Measurements from ENCODE around the gene SFRP2. TPM values are rescaled to one million over a fixed set of nuclear protein-coding genes. Genes with fewer than 3 reads are reported as not detected.

The SFRP2 gene
- total RNA-seq, 1 donor from 2014 or later, result 49.8 TPM

DNA sequence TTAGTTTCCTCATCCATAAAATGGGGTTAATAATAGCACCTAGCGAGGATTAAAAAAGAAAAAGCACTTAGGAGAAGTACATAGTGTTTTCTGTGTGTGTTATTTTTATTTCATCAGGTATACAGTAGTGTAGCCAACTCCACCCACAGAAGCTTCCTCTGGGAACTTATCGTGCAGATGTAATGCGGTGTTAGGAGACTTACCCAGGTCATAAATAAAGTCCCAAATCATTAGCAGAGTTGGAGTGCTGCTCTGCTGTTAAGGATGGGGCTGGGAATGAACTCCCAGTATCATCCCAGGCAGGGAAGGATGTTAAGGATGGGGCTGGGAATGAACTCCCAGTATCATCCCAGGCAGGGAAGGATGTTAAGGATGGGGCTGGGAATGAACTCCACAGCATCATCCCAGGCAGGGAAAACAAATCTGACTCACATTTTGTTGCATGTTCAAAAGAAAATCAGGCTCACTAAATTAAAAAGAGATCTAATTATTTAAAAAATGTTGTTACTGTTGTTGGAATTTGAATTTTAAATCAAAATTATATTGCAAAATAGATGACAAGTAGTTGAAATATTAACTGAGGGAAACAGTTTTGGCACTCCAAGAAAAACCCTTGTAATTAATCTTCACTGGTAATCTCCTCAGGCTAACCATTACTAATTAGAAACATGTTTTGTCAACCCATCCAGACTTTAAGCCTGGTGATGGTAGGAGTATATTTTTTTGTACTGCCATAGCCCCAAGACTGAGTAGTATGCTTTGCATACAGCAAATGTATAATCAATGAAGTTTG, 10.2 kb upstream of the SFRP2 start:
- no peaks in the 10 kb centered on the region for H3K9me3 ChIP-seq
- no peaks in the 10 kb centered on the region for H3K4me1 ChIP-seq
- H3K4me3 ChIP-seq, result no peak overlapping the region
- H3K36me3 ChIP-seq, result no peaks in the 10 kb centered on the region
- H3K27ac ChIP-seq, result no peak overlapping the region
- H3K27me3 ChIP-seq, result no peaks in the 10 kb centered on the region
- no peak for DNase-seq (ENCODE audit: extremely low spot score in 2 of 2)
- TF ChIP-seq POLR2A (IDR thresholded peaks at IDR 0.05) (no peak), POLR2AphosphoS5 (IDR thresholded peaks at IDR 0.05; ENCODE audit: insufficient read depth in 1 of 2, low read depth in 1 of 2) (no peak)
- TF ChIP-seq, protein P1, sequence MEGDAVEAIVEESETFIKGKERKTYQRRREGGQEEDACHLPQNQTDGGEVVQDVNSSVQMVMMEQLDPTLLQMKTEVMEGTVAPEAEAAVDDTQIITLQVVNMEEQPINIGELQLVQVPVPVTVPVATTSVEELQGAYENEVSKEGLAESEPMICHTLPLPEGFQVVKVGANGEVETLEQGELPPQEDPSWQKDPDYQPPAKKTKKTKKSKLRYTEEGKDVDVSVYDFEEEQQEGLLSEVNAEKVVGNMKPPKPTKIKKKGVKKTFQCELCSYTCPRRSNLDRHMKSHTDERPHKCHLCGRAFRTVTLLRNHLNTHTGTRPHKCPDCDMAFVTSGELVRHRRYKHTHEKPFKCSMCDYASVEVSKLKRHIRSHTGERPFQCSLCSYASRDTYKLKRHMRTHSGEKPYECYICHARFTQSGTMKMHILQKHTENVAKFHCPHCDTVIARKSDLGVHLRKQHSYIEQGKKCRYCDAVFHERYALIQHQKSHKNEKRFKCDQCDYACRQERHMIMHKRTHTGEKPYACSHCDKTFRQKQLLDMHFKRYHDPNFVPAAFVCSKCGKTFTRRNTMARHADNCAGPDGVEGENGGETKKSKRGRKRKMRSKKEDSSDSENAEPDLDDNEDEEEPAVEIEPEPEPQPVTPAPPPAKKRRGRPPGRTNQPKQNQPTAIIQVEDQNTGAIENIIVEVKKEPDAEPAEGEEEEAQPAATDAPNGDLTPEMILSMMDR (IDR thresholded peaks at IDR 0.05), result no peak
- intact Hi-C loops (cut with DNase I), result no loop called here

DNA sequence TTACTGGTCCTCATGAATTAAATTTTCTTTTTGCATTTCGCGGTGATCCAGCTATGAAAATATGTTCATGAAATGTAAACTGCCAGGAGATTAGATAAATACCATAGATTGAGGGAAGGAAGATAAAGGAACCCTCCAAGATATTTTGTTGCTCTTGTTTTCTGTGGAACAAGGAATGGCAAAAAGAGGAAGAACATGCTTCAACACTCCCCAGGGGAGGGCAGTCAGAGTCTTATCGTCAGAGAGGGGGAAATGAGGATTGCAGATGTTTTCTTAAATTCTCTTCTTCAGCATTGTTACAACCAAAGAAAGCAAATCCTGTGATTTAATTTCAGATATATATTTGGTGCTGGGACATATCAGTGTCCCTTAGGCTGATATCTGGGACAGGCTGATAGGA, 9.5 kb upstream of the SFRP2 start:
- no peaks in the 10 kb centered on the region for H3K27me3 ChIP-seq
- no peak overlapping the region for H3K4me3 ChIP-seq
- H3K36me3 ChIP-seq, result no peaks in the 10 kb centered on the region
- no peaks in the 10 kb centered on the region for H3K9me3 ChIP-seq
- no peak overlapping the region for H3K27ac ChIP-seq
- intact Hi-C loops (cut with DNase I), result no loop called here
- TF ChIP-seq POLR2A (IDR thresholded peaks at IDR 0.05), result no peak
- TF ChIP-seq POLR2AphosphoS5 (IDR thresholded peaks at IDR 0.05; ENCODE audit: insufficient read depth in 1 of 2, low read depth in 1 of 2), result no peak
- TF ChIP-seq, protein P1 (IDR thresholded peaks at IDR 0.05), result no peak
- H3K4me1 ChIP-seq, result no peaks in the 10 kb centered on the region
- DNase-seq (ENCODE audit: extremely low spot score in 2 of 2), result no peak

DNA sequence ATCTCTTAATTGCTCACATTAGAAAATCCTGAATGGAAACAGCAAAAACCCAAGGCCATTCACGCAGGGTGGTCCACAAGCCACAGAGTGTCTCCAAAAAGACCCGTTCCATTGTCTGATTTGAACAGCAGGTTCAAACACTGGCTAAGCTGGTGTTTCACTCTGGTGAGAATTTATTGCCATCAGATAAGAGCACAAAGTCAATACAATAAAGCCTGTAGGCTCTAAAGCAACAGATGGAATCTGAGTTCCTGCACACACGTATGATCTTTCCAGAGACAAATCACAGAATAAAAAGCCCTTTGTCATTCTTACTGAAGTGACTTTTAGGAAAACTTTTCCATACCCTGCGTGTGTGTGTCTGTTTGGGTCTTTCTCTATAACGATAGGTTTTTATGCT, 5.1 kb upstream of the SFRP2 start:
- peaks cover 8% of the 10 kb centered on the region for H3K27me3 ChIP-seq
- TF ChIP-seq, protein P1 (IDR thresholded peaks at IDR 0.05), result no peak
- no peak for TF ChIP-seq POLR2A (IDR thresholded peaks at IDR 0.05)
- TF ChIP-seq POLR2AphosphoS5 (IDR thresholded peaks at IDR 0.05; ENCODE audit: insufficient read depth in 1 of 2, low read depth in 1 of 2), result no peak
- intact Hi-C loops (cut with DNase I), result no loop called here

DNA sequence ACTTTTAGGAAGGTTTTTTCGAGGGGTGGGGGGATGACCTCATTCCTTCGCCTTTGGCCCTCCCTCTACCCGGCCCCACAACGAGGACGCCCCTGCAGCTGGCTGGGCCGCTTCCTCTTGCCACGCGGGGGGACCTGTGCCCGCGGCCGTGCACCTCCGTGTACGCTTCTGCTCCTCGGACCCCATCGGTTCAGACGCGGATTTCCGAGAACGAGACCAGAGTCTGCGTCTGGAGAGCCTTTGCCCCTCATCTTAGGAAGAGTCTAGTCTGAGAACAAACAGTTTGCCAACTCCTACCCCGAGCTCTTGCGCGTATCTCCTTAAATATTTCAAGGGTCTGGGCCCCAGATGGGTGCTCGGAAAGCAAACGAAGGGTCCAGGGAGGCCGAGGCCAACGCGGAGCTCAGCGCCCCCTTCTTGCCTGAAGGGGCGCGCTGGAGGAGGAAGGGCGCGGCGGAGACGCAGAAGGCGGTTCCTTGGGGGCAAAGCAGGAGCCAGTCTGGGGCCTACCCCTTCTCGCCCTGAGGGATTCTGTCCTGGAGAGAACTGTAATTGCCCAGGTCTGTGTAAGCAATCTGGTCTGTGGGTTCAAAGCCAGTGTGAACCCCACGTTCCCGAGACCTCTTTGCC, 3.9 kb upstream of the SFRP2 start:
- H3K4me3 ChIP-seq, result peak overlapping the region; percentile 18 to 45
- H3K27me3 ChIP-seq, result peaks cover 8% of the 10 kb centered on the region
- TF ChIP-seq, protein P1 (IDR thresholded peaks at IDR 0.05), result no peak
- TF ChIP-seq POLR2AphosphoS5 (IDR thresholded peaks at IDR 0.05; ENCODE audit: insufficient read depth in 1 of 2, low read depth in 1 of 2) (no peak), POLR2A (IDR thresholded peaks at IDR 0.05) (no peak)
- intact Hi-C loops (cut with DNase I), result no loop called here
- H3K36me3 ChIP-seq, result no peaks in the 10 kb centered on the region
- no peak overlapping the region for H3K27ac ChIP-seq
- H3K4me1 ChIP-seq, result peaks cover 43% of the 10 kb centered on the region
- no peaks in the 10 kb centered on the region for H3K9me3 ChIP-seq
- no peak for DNase-seq (ENCODE audit: extremely low spot score in 2 of 2)

More for the DNA sequence above, 5.1 kb upstream of the SFRP2 start:
- DNase-seq (ENCODE audit: extremely low spot score in 2 of 2), result no peak
- no peak overlapping the region for H3K27ac ChIP-seq
- H3K4me3 ChIP-seq, result no peak overlapping the region
- H3K36me3 ChIP-seq, result no peaks in the 10 kb centered on the region
- H3K4me1 ChIP-seq, result peaks cover 35% of the 10 kb centered on the region
- no peaks in the 10 kb centered on the region for H3K9me3 ChIP-seq
